Measurements from ENCODE around the gene PEAR1.

GRCh38 chr1:156854634-156855033 lies 38.9 kb upstream of the PEAR1 start:
- TF ChIP-seq CTCF (IDR thresholded peaks at IDR 0.05), result no peak; the same call in 1 of the 2 replicates
- no peak for TF ChIP-seq MAX (IDR thresholded peaks at IDR 0.05; ENCODE audit: low read depth)
- no peak for TF ChIP-seq RFX5 (IDR thresholded peaks at IDR 0.05; ENCODE audit: low read length)
